Neural cell (in vitro differentiated cells): ENCODE results near the gene TNS4. TPM values are rescaled to one million over a fixed set of nuclear protein-coding genes. Genes with fewer than 3 reads are reported as not detected.

Experiments
- H2AFZ ChIP-seq: fragments of 200-600, 300-800 bp; sonication (generic), shearing (Covaris generic); 2 replicates; pipeline ENCODE4 v1.6.0; 2014; ENCODE audit warnings: low read depth, mild to moderate bottlenecking, antibody characterized with exemption, low read length, moderate library complexity
- H3F3A ChIP-seq: fragments of 200-600 bp; shearing (Covaris generic); 2 replicates; pipeline ENCODE4 v1.6.1; 2016; ENCODE audit warnings: mild to moderate bottlenecking, moderate library complexity, mixed read lengths, antibody characterized with exemption, low read length; ENCODE audit not compliant: insufficient read depth, poor library complexity, severe bottlenecking
- H3K27ac ChIP-seq: fragments of 200-600, 300-800 bp; sonication (generic), shearing (Covaris generic); 2 replicates; pipeline ENCODE4 v1.5.1; 2014; ENCODE audit warnings: mild to moderate bottlenecking, low read length, moderate library complexity
- H3K27me3 ChIP-seq: fragments of 300-800, 200-600 bp; sonication (generic), shearing (Covaris generic); 2 replicates; pipeline ENCODE4 v1.6.0; 2014; ENCODE audit warnings: mild to moderate bottlenecking, low read depth, low read length, moderate library complexity; ENCODE audit not compliant: insufficient read depth
- H3K36me3 ChIP-seq: fragments of 300-800, 200-600 bp; sonication (generic), shearing (Covaris generic); 2 replicates; pipeline ENCODE4 v1.5.1; 2014; ENCODE audit warnings: mild to moderate bottlenecking, antibody characterized with exemption, low read length, moderate library complexity; ENCODE audit not compliant: insufficient read depth
- H3K4me2 ChIP-seq: fragments of 300-800, 200-600 bp; sonication (generic), shearing (Covaris generic); 2 replicates; pipeline ENCODE4 v1.6.0; 2014; ENCODE audit warnings: mild to moderate bottlenecking, low read length
- H3K4me3 ChIP-seq: fragments of 300-800, 200-600 bp; sonication (generic), shearing (Covaris generic); 2 replicates; pipeline ENCODE4 v1.5.1; 2014; ENCODE audit warnings: mild to moderate bottlenecking, low read length, moderate library complexity
- H3K79me2 ChIP-seq: fragments of 200-600 bp; shearing (Covaris generic); replicated peaks from 2 replicates; pipeline ENCODE4 v1.6.0; 2014; ENCODE audit warnings: mild to moderate bottlenecking, low read length, moderate library complexity; ENCODE audit not compliant: insufficient read depth
- H3K9ac ChIP-seq: fragments of 300-800, 200-600 bp; sonication (generic), shearing (Covaris generic); 2 replicates; pipeline ENCODE4 v1.6.1; 2016; ENCODE audit warnings: mild to moderate bottlenecking, low read length, mixed read lengths
- H3K9me2 ChIP-seq: fragments of 200-600 bp; shearing (Covaris generic); 2 replicates; pipeline ENCODE4 v1.6.1; 2016; ENCODE audit warnings: mild to moderate bottlenecking, low read length, mixed read lengths; ENCODE audit not compliant: insufficient read depth
- H3K9me3 ChIP-seq: fragments of 200-600, 300-800 bp; sonication (generic), shearing (Covaris generic); 2 replicates; pipeline ENCODE4 v1.6.1; 2016; ENCODE audit warnings: mild to moderate bottlenecking, mixed run types, low read length, moderate library complexity, mixed read lengths
- H4K20me1 ChIP-seq: fragments of 200-600 bp; shearing (Covaris generic); 2 replicates; pipeline ENCODE4 v1.6.1; 2016; ENCODE audit warnings: mild to moderate bottlenecking, mixed run types; ENCODE audit not compliant: insufficient read depth
- EP300 ChIP-seq: fragments of 450-650 bp; conservative IDR thresholded peaks from 2 replicates; pipeline ENCODE4 v1.6.1; 2014; ENCODE audit warnings: antibody characterized with exemption, mild to moderate bottlenecking, moderate library complexity; ENCODE audit not compliant: poor library complexity, severe bottlenecking
- EZH2 ChIP-seq: fragments of 200-600, 300-800 bp; shearing (Covaris generic), sonication (generic); IDR thresholded peaks from 2 replicates; pipeline ENCODE4 v1.6.1; 2014; ENCODE audit warnings: antibody characterized with exemption, low read length, borderline replicate concordance, mild to moderate bottlenecking; ENCODE audit not compliant: insufficient read depth, poor library complexity, severe bottlenecking
- MXI1 ChIP-seq: fragments of 450-650 bp; conservative IDR thresholded peaks from 2 replicates; pipeline ENCODE4 v1.6.1; 2014; ENCODE audit warnings: antibody characterized with exemption, mild to moderate bottlenecking; ENCODE audit not compliant: poor library complexity, severe bottlenecking
- POLR2AphosphoS5 ChIP-seq: IDR thresholded peaks from 2 replicates; pipeline ENCODE4 v1.6.1; 2012
- RAD21 ChIP-seq: fragments of 450-650 bp; conservative IDR thresholded peaks from 2 replicates; pipeline ENCODE4 v1.6.1; 2014; ENCODE audit warnings: antibody characterized with exemption, mild to moderate bottlenecking, moderate library complexity
- REST ChIP-seq: IDR thresholded peaks from 2 replicates; pipeline ENCODE4 v1.6.1; 2012; ENCODE audit warnings: borderline replicate concordance
- SMC3 ChIP-seq: fragments of 450-650 bp; conservative IDR thresholded peaks from 2 replicates; pipeline ENCODE4 v1.6.1; 2014; ENCODE audit warnings: antibody characterized with exemption, mild to moderate bottlenecking, moderate library complexity; ENCODE audit not compliant: poor library complexity
- TAF1 ChIP-seq: IDR thresholded peaks from 2 replicates; pipeline ENCODE4 v1.6.1; 2012; ENCODE audit warnings: low read depth
- polyA plus RNA-seq: library from polyadenylated mRNA; depleted of rRNA; stranded (reverse); fragments of >200 nt; gene quantifications from 2 replicates; pipeline ENCODE4 v1.2.3, GENCODE V29; 2014
- TF ChIP-seq, protein P1 (sequence below): fragments of 450-650 bp; IDR thresholded peaks from 2 replicates; pipeline ENCODE4 v1.5.1; 2014; ENCODE audit warnings: antibody characterized with exemption, mild to moderate bottlenecking, moderate library complexity; ENCODE audit not compliant: poor library complexity, severe bottlenecking

The TNS4 gene
- polyA plus RNA-seq, 1 donor from 2014 or later, result not detected

DNA sequence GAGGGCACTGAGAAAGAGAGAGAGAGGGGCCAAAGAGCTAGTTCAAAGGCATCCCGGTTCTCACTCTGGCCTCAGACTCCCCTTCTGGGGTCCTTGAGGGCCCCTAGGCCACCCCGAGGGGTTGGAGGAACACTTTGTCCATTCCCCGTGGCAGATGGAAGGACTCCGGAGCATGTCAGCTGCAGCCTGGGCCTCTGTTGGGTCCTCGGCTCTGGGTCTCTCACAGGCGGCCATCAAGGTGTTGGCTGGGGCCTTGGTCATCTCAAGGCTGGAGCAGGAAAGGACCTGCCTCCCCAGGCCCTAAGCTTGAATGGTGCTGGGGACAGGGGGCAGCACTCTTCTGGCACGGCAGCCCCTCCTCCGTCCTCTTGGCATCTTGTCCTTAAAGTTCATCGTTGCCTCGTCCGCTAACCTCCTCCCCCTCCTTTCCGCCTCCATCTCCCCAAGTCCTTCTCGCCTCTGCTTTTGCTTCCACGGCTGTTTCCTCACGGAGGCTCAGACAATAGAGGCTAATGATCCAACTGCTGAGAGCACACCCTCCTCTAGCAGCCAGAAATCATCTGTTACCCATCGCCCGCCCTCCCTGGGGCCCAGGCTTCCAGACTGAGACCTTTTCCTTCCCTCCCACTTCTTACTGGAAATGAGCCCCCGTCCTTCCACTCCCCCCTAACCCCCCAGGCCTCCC is 40.6 kb upstream of the TNS4 start:
- Histone ChIP-seq H4K20me1 (no peaks in the 10 kb centered on the region), H3K9me3 (no peaks in the 10 kb centered on the region), H3K4me3 (peak overlapping the region; percentile 47), H3K27ac (peak overlapping the region; percentile 62), H3K4me2 (peak overlapping the region; percentile 22), H2AFZ (peak overlapping the region; percentile 12), H3K36me3 (no peaks in the 10 kb centered on the region), H3K79me2 (no peaks in the 10 kb centered on the region), H3K27me3 (no peaks in the 10 kb centered on the region), H3K9ac (peak overlapping the region; percentile 49), H3K9me2 (no peaks in the 10 kb centered on the region), H3F3A (no peaks in the 10 kb centered on the region)
- TF ChIP-seq MXI1, result no peak
- no peak for TF ChIP-seq REST
- no peak for TF ChIP-seq TAF1
- TF ChIP-seq RAD21, result no peak
- no peak for TF ChIP-seq EZH2
- TF ChIP-seq SMC3, result no peak
- TF ChIP-seq, protein P1, sequence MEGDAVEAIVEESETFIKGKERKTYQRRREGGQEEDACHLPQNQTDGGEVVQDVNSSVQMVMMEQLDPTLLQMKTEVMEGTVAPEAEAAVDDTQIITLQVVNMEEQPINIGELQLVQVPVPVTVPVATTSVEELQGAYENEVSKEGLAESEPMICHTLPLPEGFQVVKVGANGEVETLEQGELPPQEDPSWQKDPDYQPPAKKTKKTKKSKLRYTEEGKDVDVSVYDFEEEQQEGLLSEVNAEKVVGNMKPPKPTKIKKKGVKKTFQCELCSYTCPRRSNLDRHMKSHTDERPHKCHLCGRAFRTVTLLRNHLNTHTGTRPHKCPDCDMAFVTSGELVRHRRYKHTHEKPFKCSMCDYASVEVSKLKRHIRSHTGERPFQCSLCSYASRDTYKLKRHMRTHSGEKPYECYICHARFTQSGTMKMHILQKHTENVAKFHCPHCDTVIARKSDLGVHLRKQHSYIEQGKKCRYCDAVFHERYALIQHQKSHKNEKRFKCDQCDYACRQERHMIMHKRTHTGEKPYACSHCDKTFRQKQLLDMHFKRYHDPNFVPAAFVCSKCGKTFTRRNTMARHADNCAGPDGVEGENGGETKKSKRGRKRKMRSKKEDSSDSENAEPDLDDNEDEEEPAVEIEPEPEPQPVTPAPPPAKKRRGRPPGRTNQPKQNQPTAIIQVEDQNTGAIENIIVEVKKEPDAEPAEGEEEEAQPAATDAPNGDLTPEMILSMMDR, result no peak
- no peak for TF ChIP-seq POLR2AphosphoS5
- no peak for TF ChIP-seq EP300

GRCh38 chr17:40541060-40541872 is 39.8 kb upstream of the TNS4 start:
- Histone ChIP-seq H3K4me2 (no peak overlapping the region), H3K27me3 (no peaks in the 10 kb centered on the region), H3K36me3 (no peaks in the 10 kb centered on the region), H2AFZ (no peak overlapping the region), H3K9ac (peak overlapping the region; percentile 49), H3F3A (no peaks in the 10 kb centered on the region), H3K9me3 (no peaks in the 10 kb centered on the region), H3K79me2 (no peaks in the 10 kb centered on the region), H3K27ac (peak overlapping the region; percentile 62), H4K20me1 (no peaks in the 10 kb centered on the region), H3K4me3 (no peak overlapping the region), H3K9me2 (no peaks in the 10 kb centered on the region)
- TF ChIP-seq EP300 (no peak), TAF1 (no peak), RAD21 (no peak), EZH2 (no peak), MXI1 (no peak), SMC3 (no peak), POLR2AphosphoS5 (no peak), REST (no peak)
- TF ChIP-seq, protein P1, result no peak
